ENCODE results near the gene FPGS.

FPGS gene

GRCh38 chr9:127772603-127773002, 30.1 kb upstream of the FPGS start:
- no peak overlapping the region for H3K27ac ChIP-seq
- no peak for TF ChIP-seq ZFX (IDR thresholded peaks at IDR 0.05)
- TF ChIP-seq, protein P1, sequence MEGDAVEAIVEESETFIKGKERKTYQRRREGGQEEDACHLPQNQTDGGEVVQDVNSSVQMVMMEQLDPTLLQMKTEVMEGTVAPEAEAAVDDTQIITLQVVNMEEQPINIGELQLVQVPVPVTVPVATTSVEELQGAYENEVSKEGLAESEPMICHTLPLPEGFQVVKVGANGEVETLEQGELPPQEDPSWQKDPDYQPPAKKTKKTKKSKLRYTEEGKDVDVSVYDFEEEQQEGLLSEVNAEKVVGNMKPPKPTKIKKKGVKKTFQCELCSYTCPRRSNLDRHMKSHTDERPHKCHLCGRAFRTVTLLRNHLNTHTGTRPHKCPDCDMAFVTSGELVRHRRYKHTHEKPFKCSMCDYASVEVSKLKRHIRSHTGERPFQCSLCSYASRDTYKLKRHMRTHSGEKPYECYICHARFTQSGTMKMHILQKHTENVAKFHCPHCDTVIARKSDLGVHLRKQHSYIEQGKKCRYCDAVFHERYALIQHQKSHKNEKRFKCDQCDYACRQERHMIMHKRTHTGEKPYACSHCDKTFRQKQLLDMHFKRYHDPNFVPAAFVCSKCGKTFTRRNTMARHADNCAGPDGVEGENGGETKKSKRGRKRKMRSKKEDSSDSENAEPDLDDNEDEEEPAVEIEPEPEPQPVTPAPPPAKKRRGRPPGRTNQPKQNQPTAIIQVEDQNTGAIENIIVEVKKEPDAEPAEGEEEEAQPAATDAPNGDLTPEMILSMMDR (conservative IDR thresholded peaks at IDR 0.05): no peak

DNA sequence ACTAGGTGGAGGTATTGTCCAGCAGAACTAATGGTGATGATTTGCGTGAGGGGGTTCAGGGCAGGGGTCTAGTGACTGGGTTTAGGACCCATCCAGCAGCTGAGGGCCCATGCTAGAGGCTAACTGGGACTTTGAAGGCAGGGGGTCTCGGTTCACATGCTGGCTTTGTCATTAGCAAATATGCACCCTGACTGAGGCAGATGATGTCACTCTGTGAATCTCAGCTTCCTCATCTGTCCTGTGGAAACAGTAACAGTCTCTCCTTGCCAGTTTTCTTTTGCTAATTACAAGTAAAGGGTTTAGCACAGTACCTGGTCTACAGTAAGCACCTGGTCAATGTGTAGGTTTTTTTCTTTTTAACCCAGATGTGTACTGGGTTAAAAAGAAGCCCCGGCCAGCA, 29.4 kb upstream of the FPGS start:
- H3K27ac ChIP-seq: no peak overlapping the region
- TF ChIP-seq, protein P1 (conservative IDR thresholded peaks at IDR 0.05): no peak
- TF ChIP-seq ZFX (IDR thresholded peaks at IDR 0.05): no peak

- TF ChIP-seq, protein P1 (conservative IDR thresholded peaks at IDR 0.05): no peak
- TF ChIP-seq ZFX (IDR thresholded peaks at IDR 0.05): no peak
- no peak overlapping the region for H3K27ac ChIP-seq
These were observed 28.7 kb upstream of the FPGS start for GRCh38 chr9:127773981-127774380.

- no peak overlapping the region for H3K27ac ChIP-seq
- TF ChIP-seq ZFX (IDR thresholded peaks at IDR 0.05): no peak
- TF ChIP-seq, protein P1 (conservative IDR thresholded peaks at IDR 0.05): no peak
These were observed 26.3 kb upstream of the FPGS start for GRCh38 chr9:127776195-127776923.

DNA sequence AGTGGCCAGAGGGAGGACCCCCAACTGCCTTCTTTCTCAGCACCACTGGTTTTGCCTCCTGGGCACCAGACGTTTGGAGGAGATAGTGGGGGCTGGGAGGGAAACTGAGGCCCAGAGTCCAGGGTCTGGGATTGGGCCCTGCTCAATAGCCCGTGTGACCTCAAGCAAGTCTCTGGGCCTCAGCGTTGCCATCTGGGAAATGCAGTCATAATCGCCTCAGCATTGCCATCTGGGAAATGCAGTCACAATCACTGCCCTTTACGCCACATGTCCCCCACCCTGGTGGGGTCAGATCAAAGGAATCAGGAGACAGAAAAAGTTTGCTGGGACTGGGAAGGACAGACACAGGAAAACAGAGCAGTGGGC, 25.8 kb upstream of the FPGS start:
- H3K27ac ChIP-seq: no peak overlapping the region
- no peak for TF ChIP-seq ZFX (IDR thresholded peaks at IDR 0.05)
- TF ChIP-seq, protein P1 (conservative IDR thresholded peaks at IDR 0.05): no peak

DNA sequence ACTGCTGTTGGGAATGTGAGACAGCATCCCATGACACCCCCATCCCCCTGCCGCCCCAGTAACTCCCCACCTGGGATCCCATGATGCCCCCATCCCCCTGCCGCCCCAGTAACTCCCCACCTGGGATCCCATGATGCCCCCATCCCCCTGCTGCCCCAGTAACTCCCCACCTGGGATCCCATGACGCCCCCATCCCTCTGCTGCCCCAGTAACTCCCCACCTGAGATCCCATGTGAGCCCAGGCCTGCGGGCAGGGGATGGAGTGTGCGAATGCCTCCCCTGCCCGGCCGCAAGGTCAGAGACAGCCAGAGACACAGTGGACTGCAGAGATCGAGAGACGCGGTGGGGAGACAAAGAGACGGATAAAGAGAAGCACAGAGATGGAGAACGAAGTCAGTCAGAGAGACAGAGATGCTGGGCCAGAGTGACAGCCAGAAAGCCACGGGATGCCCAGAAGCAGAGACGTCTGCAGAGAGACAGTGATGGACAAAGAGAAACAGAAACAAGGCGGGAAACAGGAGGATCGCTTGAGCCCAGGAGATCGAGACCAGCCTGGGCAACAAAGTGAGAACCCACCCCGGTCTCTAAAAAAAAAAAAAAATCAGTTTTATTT, 25.2 kb upstream of the FPGS start:
- TF ChIP-seq ZFX (IDR thresholded peaks at IDR 0.05): no peak
- TF ChIP-seq, protein P1 (conservative IDR thresholded peaks at IDR 0.05): no peak
- H3K27ac ChIP-seq: no peak overlapping the region

DNA sequence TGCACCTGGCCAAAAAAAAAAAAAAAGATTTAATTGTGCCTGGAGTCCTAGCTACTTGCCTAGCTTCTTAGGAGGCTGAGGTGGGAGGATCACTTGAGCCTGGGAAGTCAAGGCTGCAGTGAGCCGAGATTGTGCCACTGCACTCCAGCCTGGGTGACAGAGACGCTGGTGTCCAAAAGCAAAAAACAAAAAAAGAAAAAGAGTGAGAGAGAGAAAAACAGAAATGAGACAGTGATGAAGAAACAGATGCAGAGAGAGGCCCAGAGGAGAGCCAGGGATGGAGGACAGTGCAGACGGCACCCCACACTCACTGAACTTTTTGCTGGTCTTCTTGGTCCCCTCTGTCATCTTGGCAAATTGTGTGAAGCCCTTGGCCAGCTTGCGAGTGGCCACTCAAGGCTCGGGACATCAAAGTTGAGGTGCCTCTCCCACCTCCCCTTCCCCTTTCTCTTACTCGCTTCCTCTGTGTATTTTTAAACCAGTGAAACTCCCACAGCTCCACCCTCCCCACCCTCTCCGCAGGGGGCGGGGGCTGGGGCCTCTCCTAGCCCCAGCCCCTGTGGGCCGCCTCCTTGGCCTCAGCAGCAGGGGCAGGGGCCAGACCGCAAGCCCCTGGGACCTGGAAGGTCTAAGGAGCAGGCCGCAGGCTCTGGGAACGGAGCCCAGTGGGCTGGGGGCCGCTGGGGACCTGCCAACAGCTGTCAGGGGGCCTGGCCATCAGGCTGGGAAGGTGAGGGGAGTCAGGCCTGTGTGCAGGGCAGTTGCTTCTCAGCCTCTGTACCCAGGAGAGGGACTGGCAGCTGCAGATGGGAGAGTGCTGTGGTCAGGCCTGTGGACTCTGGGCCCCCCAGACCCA, 24.2 kb upstream of the FPGS start, which contains the start of gene SH2D3C:
SH2D3C (minus strand) TSS at position 387 of the 856 bp plus-strand sequence; CDS start at position 348, 39 bp downstream.
- TF ChIP-seq, protein P1 (conservative IDR thresholded peaks at IDR 0.05): no peak
- no peak for TF ChIP-seq ZFX (IDR thresholded peaks at IDR 0.05)
- H3K27ac ChIP-seq: no peak within 1 kb of the TSS

All from C4-2B (cell line).